ENCODE results near the gene IL17D.

DNA sequence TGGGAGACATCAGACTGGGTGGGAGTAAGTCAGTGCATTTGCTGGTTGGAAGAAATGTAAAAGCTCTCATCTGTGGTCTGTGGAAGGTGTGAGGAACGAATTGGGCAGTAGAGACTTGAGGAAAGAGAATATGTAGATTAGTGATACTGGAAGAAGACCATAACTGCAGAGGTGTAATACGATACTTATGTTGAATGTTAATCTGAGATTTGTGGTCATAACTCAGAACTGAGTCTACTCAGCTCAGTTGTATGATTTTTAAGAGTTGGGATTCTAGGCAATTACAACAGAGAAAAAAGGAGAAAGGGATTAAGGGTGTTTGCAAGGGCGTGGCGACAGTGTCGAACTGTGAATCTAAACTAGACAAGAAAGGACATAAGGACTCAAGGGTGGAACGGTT lies 3.2 kb upstream of the IL17D start:
- TF ChIP-seq, protein P1, sequence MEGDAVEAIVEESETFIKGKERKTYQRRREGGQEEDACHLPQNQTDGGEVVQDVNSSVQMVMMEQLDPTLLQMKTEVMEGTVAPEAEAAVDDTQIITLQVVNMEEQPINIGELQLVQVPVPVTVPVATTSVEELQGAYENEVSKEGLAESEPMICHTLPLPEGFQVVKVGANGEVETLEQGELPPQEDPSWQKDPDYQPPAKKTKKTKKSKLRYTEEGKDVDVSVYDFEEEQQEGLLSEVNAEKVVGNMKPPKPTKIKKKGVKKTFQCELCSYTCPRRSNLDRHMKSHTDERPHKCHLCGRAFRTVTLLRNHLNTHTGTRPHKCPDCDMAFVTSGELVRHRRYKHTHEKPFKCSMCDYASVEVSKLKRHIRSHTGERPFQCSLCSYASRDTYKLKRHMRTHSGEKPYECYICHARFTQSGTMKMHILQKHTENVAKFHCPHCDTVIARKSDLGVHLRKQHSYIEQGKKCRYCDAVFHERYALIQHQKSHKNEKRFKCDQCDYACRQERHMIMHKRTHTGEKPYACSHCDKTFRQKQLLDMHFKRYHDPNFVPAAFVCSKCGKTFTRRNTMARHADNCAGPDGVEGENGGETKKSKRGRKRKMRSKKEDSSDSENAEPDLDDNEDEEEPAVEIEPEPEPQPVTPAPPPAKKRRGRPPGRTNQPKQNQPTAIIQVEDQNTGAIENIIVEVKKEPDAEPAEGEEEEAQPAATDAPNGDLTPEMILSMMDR (IDR thresholded peaks at IDR 0.05): no peak
- no peak for TF ChIP-seq POLR2A (IDR thresholded peaks at IDR 0.05)
